Hematopoietic multipotent progenitor cell treated with erythropoietin and hydrocortisone succinate and interleukin-3 and kit ligand, for 8 days (in vitro differentiated cells): Measurements from ENCODE around the gene SHC4.
"Not testable (repeated sequence)": the region's sequence is repeated elsewhere in the genome, so short reads cannot be mapped to it uniquely, and the experiment has no call there.

Source experiments
- DNase-seq: peaks from one replicate; pipeline ENCODE4 v3.0.0-alpha.2; 2015

The SHC4 gene, protein sequence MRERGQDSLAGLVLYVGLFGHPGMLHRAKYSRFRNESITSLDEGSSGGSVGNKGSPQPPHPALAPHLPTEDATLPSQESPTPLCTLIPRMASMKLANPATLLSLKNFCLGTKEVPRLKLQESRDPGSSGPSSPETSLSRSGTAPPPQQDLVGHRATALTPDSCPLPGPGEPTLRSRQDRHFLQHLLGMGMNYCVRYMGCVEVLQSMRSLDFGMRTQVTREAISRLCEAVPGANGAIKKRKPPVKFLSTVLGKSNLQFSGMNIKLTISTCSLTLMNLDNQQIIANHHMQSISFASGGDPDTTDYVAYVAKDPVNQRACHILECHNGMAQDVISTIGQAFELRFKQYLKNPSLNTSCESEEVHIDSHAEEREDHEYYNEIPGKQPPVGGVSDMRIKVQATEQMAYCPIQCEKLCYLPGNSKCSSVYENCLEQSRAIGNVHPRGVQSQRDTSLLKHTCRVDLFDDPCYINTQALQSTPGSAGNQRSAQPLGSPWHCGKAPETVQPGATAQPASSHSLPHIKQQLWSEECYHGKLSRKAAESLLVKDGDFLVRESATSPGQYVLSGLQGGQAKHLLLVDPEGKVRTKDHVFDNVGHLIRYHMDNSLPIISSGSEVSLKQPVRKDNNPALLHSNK

DNA sequence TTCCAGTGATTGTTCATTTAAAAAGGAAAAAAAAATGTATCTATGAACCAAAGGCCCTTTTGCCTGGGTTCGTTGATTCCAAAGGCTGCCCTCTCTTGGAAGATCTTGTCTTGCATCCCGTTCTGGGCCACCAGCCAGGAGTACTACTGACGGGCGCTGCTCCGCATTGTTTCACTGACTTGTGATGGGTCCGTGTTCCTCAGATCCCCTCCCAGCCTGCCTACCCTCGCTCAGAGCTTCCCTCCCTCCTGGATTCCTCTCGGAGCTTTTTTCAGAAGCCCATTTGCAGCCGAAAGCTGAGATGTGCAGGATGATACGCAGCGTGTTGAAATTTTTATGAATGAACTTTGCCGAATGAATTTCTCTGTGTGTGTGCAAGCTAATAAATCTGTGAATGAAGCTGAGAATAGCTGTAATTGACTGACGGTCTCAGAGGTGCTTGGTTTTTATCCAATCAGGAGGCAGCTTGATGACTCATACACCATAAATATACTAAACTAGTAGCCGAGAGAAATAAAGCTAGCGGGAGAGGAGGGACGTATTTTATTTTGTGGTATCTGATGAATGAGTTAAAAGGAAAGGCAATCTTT, at the start of gene SHC4:
SHC4 (minus strand) TSS at position 396 of the 590 bp plus-strand sequence. CDS start 904 bp downstream, outside the sequence.
- peak; percentile 41 for DNase-seq

DNA sequence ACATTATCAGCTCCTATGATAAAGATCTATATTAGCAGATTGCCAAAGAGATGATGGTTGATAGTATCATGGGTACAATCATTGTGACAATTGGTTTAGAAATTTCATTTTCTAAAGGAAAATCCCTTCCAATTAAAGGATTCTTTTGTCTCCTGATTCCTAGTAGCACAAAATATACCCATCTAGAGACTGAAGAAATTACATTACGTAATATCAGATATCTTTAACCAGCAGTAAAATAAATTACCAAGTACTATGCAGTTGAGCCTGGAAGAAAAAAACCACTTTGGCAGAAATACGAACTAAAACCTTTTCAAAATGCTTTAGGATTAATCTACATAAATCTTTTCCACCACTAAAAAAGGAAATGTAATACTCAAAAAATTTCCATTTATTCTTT, 35.6 kb upstream of the SHC4 start:
- no peak for DNase-seq

DNA sequence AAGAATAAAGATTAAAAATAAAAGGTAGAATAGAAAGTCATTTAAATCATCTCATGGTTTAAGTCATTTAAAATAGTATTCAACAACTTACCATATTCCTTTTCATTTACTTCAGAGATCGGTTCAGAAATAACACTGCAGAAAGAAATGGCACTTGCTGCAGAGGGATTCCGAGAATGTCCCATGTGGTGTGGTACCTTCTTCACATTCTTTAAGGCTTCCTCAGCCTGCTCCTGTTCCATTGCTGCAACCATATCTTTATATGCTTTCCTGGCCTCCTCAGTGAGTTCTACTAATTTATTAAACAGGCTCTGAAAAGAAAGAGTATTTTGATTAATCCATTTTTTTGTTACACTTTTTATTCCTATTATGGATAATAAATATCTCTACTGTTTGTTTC, 32.6 kb upstream of the SHC4 start:
- DNase-seq = no peak

DNA sequence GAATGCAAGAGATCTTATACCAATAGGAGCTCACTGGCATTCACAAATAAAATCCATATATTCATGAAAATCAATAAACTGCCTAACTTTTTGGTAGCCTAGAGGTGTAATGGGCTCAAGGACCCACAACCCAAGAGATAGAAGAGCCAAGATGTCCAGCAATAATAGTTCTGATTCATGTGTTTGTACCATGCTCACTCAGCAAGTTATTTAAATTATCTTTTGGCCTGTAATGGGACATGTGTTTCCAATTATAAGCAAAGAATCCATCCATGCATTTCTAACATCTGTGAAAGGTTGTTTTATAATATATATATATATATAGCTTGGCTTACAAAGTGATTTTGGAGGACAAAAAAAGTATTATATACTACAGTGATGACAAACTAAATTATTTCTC, 29.7 kb upstream of the SHC4 start:
- no peak for DNase-seq

DNA sequence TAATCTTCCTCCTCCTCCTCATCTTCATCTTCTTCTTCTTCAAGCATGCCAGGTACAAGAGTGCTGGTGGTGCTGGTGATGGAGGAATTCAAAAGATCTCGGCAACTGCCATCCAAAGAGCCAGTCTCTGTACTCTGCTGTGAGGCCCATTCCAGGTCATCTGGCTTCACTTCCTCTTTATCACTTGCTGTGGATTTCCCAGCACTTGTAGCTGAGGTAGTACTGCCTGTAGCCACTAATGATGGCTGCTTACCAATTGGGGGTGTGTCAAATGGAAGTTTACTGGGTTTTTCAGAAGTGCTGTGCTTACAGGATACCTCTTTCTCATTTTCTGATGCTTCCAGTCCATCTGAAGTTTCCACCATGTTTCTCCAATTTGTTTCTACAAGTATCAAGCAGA, 28.8 kb upstream of the SHC4 start:
- no peak for DNase-seq

DNA sequence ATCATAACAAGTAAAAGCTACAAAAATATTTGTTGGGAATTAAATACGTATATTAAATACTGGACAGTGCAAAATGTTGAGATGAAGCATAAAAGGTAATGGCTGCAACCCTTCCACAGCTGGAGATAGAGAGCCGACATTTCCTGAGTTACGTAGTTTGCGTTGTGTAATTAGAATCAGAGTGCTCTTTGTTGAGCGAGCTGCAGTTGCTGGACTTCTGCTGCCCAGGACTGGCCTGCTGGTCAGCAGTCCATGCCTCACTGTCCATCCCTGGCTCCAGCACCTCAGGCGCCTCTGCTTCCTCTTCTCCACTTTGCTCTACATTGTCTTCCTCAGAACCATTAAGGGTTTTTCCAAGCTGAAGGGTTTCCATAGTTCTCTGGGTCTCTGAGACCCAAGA, 28.4 kb upstream of the SHC4 start:
- DNase-seq = no peak

DNA sequence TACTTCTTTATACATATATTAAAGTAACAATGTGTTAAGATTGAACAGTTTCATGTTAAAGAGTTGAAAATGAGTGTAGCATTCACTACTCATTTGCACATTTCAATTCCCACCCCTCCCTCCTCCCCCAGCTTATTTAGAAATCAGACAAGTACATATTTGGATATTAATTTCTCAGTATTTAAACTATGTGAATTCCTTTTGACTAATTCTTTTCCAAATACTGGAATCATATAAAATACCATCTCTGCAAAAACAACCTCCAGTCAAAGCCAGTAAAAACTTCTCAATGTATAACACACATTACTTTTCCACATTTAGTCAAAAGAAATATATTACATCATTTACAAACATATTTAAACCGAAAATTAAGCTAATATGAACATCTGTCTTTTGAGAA, 25.5 kb upstream of the SHC4 start:
- no peak for DNase-seq

DNA sequence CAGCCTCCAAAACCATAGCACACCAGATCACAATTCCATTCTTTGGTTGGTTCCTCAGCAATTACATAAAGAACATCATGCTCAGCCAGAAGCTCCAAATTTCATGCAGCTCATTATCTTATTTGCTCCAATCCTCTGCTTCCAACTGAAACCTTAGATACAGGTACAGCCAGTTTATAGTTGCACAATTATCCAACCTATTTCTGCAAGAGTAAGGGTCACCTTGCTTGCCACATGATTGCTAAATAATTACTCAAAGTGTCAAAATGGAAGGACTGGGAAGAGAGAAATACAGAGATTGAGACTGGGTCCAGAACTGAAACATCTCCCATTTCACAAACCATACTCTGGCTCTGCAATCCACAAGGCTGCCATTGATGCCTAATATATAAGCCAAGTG, 23.4 kb upstream of the SHC4 start:
- no peak for DNase-seq

DNA sequence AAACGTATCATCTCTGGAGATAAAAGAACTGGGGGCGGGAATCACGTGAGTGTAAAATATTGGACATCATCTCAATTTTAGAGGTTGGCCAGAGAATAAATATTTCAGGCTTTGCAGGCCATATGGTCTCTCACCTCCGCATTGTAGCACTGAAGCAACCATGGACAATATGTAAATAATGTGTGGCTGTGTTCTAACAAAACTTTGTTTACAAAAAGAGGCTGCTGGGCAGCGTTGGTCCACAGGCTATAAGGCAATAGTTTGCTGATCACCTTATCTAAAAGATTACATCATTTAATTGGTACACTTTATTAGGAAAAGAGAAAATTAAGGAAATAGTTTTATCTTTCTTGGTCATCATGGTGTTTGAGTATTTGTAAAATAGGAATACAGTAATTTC, 22.5 kb upstream of the SHC4 start:
- no peak for DNase-seq

DNA sequence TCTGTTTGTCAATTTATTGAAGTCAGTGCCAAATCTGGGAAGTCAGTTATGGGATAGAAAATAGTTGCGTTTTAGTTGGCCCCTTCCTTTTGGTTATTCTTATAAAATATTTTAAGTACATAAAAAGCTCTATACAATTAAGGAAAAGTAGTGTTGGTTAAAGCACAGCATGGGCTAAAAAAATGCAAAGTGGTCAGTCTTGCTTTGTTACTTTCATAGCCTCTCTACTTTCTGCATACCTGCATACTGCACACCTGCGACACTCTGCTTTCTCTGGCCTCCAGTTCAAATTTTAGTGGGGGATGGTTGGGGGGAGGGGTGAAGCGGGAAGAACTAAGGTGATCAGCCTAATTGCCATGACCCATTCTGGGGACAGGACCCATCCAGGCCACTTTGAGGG, 21.8 kb upstream of the SHC4 start:
- no peak for DNase-seq

DNA sequence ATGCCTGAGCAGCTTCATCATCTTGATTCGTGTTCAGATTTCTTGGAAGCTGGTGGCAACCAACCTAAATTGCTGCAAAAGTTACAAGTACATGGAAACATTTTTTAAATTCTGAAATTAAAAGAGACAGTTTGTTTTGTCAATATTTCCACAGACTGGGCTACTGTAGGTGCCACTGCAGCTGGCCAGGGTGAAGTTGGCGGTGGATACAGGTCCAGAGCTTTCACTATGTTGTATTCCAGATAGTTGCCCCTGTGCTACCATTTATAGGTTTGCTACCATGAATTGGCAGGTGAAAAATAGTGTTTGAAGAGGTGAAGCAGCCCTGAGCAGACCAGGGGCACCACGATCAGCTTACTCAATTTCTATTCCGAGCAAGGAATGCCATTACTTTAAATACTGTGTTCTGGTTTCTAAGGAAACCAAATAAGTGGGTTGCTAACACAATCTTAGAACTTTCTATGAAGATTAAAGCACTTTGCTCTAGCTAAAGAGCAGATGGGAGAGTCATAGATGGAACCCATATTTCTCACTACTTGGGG, 21.2 kb upstream of the SHC4 start:
- no peak for DNase-seq

DNA sequence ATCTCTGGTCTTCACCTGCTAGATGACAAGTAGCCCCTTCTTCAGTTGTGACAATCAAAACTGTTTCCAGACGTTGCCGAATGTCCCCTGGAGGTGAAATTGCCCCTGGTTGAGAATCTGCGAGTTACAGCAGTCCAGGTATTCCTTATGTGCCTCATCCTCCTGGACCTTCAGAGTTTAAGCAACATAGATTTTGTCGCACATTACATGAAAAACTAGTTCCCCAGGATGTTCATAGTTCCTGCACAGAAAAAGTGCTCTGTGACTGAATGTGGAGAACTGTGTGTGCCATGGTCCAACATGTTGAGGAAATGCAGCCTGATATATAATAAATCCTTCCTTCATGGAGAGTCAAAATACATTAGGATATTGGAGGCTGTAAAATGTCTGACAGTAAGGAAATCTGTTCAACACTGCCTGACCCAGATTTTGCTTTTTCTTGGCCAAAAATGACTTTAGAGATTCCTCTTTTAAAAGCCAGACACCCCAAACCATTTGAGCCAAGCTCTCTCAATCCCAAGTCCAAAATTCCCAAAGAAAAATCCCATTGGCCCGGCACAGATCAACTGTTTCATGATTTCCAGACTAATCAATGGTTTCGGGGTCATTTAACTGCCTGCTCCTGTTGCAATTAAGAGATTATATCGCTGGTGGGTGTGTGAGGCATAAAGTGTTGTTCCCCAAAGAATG, 20.4 kb upstream of the SHC4 start:
- no peak for DNase-seq

DNA sequence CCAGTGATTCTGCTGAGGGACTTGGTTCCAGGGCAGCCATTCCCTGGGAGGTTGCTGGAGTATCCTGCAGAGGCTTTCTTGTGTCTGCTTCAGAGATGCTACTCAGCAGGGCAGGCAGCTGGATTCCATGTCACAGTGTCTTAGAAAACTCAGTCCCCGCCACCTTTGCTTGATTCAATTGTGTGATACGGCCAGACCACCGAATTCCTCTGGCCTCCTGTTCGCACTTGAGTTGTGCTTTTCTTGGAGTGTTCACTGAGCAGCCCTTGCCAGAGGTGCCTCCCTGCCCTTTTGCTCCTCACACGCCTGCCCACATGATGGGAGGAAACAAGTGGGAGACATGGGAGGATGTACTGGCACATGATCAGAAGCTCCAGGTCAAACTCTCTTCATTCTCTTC, 19.6 kb upstream of the SHC4 start:
- DNase-seq = no peak

DNA sequence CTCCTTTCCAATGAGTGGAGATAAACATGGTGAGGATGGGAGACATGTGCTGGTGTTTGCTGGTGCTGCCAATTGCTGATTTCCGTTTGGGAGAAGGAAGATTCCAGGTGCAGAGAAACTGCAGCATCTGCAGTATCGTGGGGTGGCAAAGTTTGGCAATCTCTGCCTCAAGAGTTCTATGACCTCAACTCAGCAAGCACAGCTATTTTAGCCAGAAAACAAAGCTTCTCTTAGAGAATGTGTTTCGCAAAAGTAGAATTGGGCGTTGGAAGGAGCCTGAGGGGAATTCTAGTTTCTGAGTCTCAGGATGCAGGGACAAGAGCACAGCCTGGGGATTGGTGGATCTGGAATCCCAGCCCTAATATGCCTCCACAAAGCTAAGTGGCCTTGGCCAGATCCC, 18.2 kb upstream of the SHC4 start:
- no peak for DNase-seq

DNA sequence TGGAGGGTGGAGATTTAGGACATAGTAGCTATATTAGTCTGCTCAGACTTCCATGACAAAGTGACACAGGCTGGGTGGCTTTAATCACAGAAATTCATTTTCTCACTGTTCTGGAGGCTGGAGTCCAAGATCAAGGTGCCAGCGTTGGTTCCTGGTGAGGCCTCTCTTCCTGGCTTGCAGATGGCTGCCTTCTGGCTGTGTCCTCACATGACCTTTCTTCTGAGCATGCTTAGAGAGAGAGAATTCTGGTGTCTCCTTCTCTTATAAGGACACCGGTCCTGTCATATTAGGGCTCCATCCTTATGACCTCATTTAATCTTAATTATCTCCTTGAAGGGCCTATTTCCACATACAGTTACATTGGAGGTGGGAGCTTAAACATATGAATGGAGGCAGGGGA, 14.9 kb upstream of the SHC4 start:
- no peak for DNase-seq

DNA sequence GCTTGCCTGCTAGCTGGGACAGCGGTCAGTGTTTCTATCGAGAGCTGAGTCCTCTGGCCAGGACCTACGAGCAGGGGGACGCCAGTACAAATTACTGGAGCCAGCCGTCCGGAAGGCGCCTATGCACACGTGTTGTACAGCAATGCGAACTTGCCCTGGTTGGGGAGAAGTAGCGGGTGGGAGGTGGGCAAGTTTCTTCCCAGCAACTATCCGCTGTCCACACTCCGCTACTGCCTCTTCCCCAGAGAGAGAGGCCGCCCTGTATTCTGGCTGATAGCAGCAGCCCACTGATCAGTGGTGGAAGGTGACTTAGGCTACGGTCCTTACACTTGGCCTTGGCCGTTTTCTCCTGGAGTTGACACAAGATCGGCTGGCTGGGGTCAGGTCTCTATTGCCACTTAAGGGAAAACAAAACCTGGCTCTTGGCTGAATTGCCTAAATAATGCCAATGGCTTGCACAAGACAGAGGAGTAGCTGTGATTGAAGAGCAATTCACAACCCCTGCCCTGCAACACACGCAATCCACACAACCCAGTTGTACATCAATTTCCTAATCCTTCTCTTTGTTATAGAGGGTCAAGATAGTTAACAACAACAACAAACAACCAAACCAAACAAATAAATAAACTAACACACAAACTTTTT, 12.8 kb upstream of the SHC4 start:
- DNase-seq = no peak

DNA sequence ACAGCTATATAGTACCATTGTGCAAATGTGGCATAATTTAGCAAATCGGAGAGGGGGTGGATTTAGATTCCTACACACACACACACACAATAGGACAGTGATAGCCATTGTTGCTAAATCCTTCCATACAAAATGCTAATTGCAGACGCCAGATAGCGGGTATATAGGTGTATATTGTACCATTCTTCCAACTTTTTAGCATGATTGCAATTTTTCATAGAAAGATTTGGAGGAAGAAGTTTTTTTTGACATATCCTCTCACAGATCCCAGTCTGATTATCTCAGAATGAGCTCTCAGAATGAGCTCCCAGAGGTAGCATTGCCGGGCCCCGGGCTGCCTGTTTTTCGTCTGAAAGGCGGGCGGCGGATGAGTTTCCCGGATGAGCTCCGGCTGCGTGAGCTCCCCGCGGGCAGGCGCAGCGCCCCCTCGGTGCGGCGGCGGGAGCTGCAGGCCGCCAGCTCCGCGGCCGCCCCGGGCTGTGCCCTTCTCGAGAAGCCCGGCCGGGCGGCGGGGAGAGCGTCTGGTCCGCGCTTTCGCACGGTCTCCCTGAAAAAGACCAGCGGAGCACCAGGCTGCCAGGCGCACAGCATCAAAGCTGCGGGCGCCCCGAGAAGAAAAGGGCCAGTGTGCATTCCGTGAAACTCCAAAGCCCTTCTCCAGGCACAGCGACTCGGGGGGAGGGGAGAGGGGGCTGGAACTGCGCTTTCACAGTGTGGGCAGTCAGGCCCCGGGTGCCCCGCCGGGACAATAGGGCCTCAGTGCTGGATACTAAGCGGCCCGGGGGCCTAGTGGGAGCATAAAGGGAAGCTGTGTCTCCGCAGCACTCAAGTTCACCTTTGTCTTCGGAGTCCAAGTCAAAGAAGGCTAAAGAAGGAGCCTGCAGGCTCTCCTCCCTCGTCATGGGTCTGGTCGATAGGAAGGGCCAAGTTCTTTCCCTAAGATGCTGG, 12.0 kb upstream of the SHC4 start:
- DNase-seq = peak; percentile 82

DNA sequence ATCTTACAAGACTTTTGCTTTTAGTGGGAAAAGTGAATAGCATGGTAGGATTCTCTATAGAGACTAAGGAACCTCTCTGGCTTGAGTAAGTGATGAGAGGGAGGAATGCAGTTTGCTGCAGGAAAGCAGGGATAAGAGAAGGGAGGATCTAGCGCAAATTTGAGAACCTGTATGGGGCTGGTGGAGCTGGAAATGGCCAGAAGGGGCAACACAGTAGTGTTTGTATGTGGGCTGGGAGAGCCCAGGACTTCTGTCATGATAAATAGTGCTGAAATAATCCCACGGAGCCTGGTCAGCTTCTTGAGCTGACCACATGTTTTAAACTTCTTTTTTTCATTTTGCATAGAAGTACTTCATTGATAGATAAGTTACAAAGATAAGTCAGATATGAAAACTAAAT, 11.2 kb upstream of the SHC4 start:
- DNase-seq = no peak

DNA sequence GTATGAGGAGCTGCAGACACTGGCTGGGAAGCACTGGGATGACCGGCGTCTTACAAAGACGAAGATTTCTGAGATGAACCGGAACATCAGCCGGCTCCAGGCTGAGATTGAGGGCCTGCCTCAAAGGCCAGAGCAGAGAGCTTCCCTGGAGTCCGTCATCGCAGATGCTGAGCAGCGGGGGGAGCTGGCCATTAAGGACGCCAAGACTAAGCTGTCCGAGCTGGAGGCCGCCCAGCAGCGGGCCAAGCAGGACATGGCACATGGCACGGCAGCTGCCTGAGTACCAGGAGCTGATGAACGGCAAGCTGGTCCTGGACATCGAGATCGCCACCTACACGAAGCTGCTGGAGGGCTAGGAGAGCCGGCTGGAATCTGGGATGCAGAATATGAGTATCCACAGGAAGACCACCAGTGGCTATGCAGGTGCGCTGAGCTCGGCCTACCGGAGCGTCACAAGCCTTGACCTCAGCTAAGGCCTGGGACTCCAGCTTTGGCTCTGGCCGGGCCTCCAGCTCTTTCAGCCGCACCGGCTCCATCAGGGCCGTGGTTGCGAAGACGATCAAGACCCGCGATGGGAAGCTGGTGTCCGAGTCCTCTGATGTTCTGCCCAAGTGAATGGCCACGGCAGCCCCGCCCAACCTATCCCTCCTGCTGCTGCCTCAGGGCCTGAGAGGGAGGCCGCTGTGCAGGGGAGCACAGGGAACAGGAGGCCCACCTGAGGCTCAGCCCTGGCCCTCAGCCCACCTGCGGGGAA, 9.2 kb upstream of the SHC4 start:
- no peak for DNase-seq

DNA sequence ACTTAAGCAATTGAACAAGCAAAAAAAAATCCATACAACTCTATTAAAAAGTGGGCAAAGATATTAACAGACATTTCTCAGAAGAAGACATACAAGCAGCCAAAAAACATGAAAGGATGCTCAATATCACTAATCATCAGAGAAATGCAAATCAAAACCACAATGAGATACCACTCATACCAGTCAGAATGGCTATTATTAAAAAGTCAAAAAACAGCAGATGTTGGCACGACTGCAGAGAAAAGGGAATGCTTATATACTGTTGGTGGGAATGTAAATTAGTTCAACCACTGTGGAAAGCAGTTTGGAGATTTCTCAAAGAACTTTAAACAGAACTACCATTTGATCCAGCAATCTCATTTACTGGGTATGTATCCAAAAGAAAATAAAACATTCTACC, 7.2 kb upstream of the SHC4 start:
- DNase-seq = not testable (repeated sequence)

DNA sequence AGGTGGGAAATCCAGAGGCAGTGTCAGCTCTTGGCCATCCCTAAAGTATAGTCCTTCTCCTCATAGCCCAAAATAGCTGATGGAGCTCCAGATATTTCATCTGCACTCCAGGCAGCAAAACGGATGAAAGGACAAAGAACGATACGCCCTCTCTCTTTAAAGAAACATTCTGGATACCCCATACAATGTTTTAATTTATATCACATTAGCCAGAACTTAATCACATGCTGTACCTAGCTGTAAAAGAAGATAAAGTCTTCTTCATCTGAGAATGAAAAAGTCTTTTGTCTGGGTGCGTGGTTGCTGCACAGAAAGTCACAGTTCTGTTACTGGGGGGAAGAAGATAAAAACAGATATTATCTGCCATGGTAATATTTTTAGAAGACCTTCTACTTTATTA, 4.3 kb upstream of the SHC4 start:
- no peak for DNase-seq
